Adipocyte (in vitro differentiated cells): Measurements from ENCODE around the gene KNOP1.
"Not testable (repeated sequence)": the region's sequence is repeated elsewhere in the genome, so short reads cannot be mapped to it uniquely, and the experiment has no call there.

ENCODE experiments used
- DNase-seq: peaks from one replicate; pipeline ENCODE4 v3.0.0-alpha.2; 2015; ENCODE audit warnings: low read depth
- H3K27me3 ChIP-seq: replicated peaks from 2 replicates; pipeline ENCODE4 v1.7.0; 2013; ENCODE audit warnings: mild to moderate bottlenecking, low read length, moderate library complexity; ENCODE audit not compliant: control insufficient read depth, insufficient read depth
- H3K36me3 ChIP-seq: 2 replicates; pipeline ENCODE4 v1.7.0; 2013; ENCODE audit warnings: low read length, mild to moderate bottlenecking, moderate library complexity; ENCODE audit not compliant: control insufficient read depth, insufficient read depth, severe bottlenecking
- H3K4me1 ChIP-seq: 2 replicates; pipeline ENCODE4 v1.7.0; 2013; ENCODE audit warnings: mild to moderate bottlenecking, low read length, moderate library complexity; ENCODE audit not compliant: control insufficient read depth, insufficient read depth
- H3K4me3 ChIP-seq: 2 replicates; pipeline ENCODE4 v1.7.0; 2013; ENCODE audit warnings: mild to moderate bottlenecking, low read length, moderate library complexity
- H3K9ac ChIP-seq: 2 replicates; pipeline ENCODE4 v1.7.0; 2013; ENCODE audit warnings: mild to moderate bottlenecking, low read length, moderate library complexity
- H3K9me3 ChIP-seq: 2 replicates; pipeline ENCODE4 v1.7.0; 2013; ENCODE audit warnings: mild to moderate bottlenecking, low read length, moderate library complexity; ENCODE audit not compliant: control insufficient read depth

The KNOP1 gene

DNA sequence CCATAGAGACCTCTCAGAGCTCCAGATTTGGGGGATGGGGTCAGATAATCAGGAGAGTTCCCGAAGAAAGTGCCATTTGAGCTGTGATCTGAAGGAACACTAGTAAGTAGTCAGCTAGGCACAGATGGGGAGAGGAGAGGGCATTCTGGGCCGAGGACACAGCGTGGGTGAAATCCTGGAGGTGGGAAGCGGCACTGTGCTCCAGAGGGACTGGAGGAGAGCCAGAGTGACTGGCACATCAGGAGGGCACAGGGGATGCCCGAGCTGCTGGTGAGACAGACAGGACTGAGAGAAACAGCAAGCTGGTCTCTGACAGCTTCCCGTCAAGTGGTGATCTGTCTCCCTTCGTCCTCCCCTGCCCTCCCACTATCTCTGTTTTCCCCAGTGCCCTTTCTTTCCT, 40.6 kb downstream of the KNOP1 start:
- Histone ChIP-seq H3K36me3 (peaks cover 9% of the 10 kb centered on the region), H3K4me3 (no peak overlapping the region), H3K9ac (no peak overlapping the region), H3K9me3 (no peaks in the 10 kb centered on the region), H3K4me1 (peaks cover 8% of the 10 kb centered on the region), H3K27me3 (no peaks in the 10 kb centered on the region)
- DNase-seq = no peak

- Histone ChIP-seq H3K9ac (no peak overlapping the region), H3K27me3 (no peaks in the 10 kb centered on the region), H3K4me1 (peaks cover 3% of the 10 kb centered on the region), H3K36me3 (peaks cover 24% of the 10 kb centered on the region), H3K9me3 (no peaks in the 10 kb centered on the region), H3K4me3 (no peak overlapping the region)
- no peak for DNase-seq
Measured at GRCh38 chr16:19674485-19674884, 43.5 kb downstream of the KNOP1 start.

DNA sequence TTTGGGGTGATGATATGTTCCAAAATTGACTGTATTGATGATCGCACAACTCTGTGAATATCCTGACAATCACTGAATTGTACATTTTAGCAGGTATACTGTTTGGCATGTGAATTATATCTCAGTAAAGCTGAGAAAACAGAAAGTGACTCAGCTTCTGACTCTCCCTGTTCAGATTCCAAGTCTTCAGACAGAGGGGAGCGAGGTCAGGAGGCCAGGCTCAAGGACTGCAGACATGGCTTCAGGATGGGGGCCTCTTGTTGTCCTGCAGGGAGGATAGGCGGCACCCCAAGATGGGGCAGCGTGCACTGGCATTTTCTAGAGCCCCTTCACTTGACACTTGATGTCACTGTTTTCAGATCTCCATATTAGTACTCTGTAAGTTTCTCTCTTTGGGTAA, 45.6 kb downstream of the KNOP1 start:
- no peaks in the 10 kb centered on the region for H3K9me3 ChIP-seq
- no peak overlapping the region for H3K4me3 ChIP-seq
- H3K9ac ChIP-seq = no peak overlapping the region
- H3K36me3 ChIP-seq = peaks cover 34% of the 10 kb centered on the region
- H3K4me1 ChIP-seq = no peaks in the 10 kb centered on the region
- H3K27me3 ChIP-seq = no peaks in the 10 kb centered on the region
- DNase-seq = peak; percentile 8

DNA sequence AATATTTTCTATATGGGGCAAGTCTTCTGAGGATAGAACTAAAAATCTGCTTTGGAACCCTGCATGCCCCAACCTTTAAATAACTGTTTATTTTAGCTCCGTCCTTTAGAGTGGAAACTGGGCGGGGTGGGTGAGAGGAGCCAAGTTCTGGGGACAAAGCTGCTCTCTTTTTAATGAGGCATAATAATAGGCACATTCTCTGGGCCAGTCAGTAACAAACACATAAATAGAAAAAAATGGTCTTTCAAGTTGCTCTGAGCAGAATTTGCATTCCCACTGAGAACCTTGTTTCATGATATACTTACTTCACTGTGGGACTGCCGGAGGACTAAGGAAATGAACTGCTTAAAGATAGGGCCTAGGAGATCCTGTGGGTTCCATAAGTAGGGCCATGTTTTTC, 51.5 kb downstream of the KNOP1 start:
- H3K36me3 ChIP-seq = peaks cover 27% of the 10 kb centered on the region
- no peak overlapping the region for H3K4me3 ChIP-seq
- no peaks in the 10 kb centered on the region for H3K27me3 ChIP-seq
- H3K9ac ChIP-seq = no peak overlapping the region
- no peaks in the 10 kb centered on the region for H3K4me1 ChIP-seq
- no peaks in the 10 kb centered on the region for H3K9me3 ChIP-seq
- DNase-seq = no peak

DNA sequence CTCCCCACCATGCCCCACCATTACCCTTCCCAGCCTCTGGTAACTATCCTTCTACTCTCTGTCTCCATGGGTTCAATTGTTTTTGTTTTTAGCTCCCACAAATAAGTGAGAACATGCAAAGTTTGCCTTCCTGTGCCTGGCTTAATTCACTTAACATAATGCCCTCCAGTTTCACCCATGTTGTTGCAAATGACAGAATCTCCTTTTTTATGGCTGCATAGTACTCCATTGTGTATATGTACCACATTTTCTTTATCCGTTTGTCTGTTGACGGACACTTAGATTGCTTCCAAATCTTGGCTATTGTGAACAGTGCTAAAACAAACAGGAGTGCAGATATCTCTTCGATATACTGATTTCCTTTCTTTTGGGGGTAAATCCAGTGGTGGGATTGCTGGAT, 52.7 kb downstream of the KNOP1 start:
- not testable (repeated sequence) for H3K4me3 ChIP-seq, H3K27me3 ChIP-seq, DNase-seq, H3K9ac ChIP-seq, H3K4me1 ChIP-seq, H3K9me3 ChIP-seq
- peaks cover 22% of the 10 kb centered on the region for H3K36me3 ChIP-seq

GRCh38 chr16:19664166-19664565, 53.9 kb downstream of the KNOP1 start:
- no peaks in the 10 kb centered on the region for H3K4me1 ChIP-seq
- no peaks in the 10 kb centered on the region for H3K27me3 ChIP-seq
- H3K9me3 ChIP-seq = no peaks in the 10 kb centered on the region
- H3K4me3 ChIP-seq = no peak overlapping the region
- no peak for DNase-seq
- no peak overlapping the region for H3K9ac ChIP-seq
- H3K36me3 ChIP-seq = peaks cover 16% of the 10 kb centered on the region

GRCh38 chr16:19662351-19662750, 55.7 kb downstream of the KNOP1 start:
- no peaks in the 10 kb centered on the region for H3K9me3 ChIP-seq
- H3K4me1 ChIP-seq = no peaks in the 10 kb centered on the region

DNA sequence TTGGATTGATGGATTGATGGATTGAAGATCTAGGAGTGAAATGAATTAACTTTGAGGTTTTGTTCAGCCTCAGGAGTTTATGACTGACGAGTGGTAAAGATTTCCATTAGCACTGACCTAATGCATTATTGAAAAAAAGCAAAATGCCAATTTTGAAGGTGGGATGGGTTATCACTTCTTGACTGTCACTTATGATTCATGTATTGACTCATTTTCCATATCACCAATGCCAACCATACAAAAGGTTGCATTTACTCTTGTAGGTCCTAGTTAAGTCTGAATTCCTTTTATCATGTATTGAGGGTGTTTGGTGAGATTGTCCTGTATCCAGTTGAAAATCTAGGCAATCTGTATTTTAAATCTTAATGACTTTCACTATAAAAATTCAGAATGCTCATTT, 57.6 kb downstream of the KNOP1 start:
- Histone ChIP-seq H3K9me3 (no peaks in the 10 kb centered on the region), H3K36me3 (peaks cover 33% of the 10 kb centered on the region), H3K9ac (no peak overlapping the region), H3K4me3 (no peak overlapping the region), H3K4me1 (no peaks in the 10 kb centered on the region), H3K27me3 (no peaks in the 10 kb centered on the region)
- DNase-seq = no peak

More at GRCh38 chr16:19662351-19662750, 55.7 kb downstream of the KNOP1 start:
- H3K9ac ChIP-seq = no peak overlapping the region
- H3K4me3 ChIP-seq = no peak overlapping the region
- no peaks in the 10 kb centered on the region for H3K27me3 ChIP-seq
- peaks cover 23% of the 10 kb centered on the region for H3K36me3 ChIP-seq
- no peak for DNase-seq

DNA sequence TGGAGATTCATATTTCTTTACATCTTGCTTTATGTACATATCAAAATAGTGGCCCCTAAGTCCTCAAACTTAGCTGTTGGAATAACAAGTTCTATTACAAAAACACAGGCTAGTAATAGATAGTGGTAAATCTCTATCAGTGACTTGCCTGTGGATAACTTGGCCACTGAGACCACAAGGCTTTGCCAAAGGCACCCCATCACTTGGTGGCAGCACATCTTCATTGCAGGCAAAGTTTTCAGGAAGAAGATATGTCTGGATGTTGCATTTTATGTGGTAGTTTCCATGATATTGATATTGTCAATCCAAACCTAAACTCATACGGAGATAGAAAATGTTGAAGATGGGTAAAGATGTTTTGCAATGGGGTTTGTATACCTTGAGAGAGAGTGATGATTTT, 58.5 kb downstream of the KNOP1 start:
- Histone ChIP-seq H3K27me3 (no peaks in the 10 kb centered on the region), H3K4me3 (no peak overlapping the region), H3K9ac (no peak overlapping the region), H3K4me1 (no peaks in the 10 kb centered on the region), H3K36me3 (peaks cover 40% of the 10 kb centered on the region), H3K9me3 (no peaks in the 10 kb centered on the region)
- DNase-seq = no peak

DNA sequence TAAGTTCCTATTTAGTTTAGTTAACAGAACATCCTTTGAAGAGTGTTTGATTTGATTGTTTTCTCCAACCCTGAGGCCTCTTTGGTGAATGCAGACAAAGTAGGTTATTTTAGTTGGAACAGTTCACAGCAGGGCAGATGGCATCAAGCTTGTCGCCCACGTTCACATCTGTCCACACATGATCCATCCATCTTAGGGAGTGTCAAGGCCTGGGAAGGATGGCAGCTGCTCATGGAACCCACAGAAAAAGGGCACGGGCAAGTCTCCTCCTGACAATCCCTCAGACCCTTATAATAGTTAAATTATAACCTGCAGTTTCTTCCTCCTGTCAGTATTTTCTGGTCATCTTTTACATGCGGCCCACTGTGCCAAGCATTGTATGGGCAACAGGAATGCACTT, 60.2 kb downstream of the KNOP1 start:
- Histone ChIP-seq H3K9me3 (no peaks in the 10 kb centered on the region), H3K4me1 (no peaks in the 10 kb centered on the region), H3K4me3 (no peak overlapping the region), H3K36me3 (peaks cover 57% of the 10 kb centered on the region), H3K27me3 (no peaks in the 10 kb centered on the region), H3K9ac (no peak overlapping the region)
- no peak for DNase-seq

DNA sequence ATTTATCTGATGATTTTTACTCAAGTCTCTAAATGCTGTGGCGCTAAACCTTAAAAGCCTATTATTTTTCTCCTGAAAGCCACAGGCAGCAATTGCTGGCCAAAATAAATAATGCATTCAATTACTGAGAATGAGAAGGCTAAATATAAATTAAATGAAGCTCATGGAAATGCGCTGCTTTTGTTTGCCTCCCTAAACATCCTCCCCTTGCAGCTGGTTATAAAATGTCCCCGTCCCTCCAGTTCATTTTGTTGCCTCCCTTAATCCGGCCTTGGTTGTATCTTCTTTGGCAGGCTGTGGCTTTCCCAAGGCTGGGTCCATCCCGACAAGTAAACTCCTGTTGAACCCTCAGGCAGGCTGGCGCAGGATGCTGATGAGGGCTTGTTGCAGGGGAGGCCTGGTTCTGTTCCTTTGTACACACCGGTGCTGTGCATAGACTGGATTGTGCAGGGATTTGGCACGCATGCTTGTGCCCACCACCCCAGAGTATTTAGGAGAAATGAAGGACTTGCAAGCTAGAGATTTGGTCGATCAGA, 62.7 kb downstream of the KNOP1 start:
- Histone ChIP-seq H3K4me3 (no peak overlapping the region), H3K4me1 (no peaks in the 10 kb centered on the region), H3K9ac (no peak overlapping the region), H3K27me3 (no peaks in the 10 kb centered on the region), H3K9me3 (no peaks in the 10 kb centered on the region), H3K36me3 (peaks cover 73% of the 10 kb centered on the region)
- DNase-seq = no peak

DNA sequence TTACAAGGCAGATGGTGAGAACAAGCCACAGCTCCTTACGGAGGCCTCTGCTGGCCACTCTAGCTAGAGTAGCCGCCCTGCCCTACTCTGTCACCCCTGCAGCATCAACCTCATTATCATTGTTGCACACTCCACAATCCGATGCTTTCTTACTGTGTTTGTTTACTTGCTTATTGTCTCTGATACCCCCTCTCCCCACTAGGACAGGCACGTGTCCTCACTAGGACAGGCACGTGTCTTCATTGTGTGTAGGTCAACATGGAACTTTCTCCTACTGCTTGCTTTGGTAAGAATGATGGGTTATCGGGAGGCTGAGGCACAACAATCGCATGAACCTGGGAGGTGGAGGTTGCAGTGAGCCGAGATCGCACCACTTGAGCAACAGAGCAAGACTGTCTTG, 63.9 kb downstream of the KNOP1 start:
- no peaks in the 10 kb centered on the region for H3K4me1 ChIP-seq
- no peaks in the 10 kb centered on the region for H3K9me3 ChIP-seq
- H3K9ac ChIP-seq = no peak overlapping the region
- no peaks in the 10 kb centered on the region for H3K27me3 ChIP-seq
- peaks cover 81% of the 10 kb centered on the region for H3K36me3 ChIP-seq
- no peak overlapping the region for H3K4me3 ChIP-seq
- DNase-seq = no peak
